Activated naive CD4-positive, alpha-beta T cell treated with anti-CD3 and anti-CD28 coated beads, Interleukin-2, amount 10 ng/mL, durations not matched to agents 7 days and 5 days (primary cell): ENCODE results near the gene UGGT2.
"Not testable (repeated sequence)": the region's sequence is repeated elsewhere in the genome, so short reads cannot be mapped to it uniquely, and the experiment has no call there.

ENCODE experiments used
- CTCF ChIA-PET: fragments of 350-600 bp; sonication (Branson Sonifier 250); formaldehyde crosslinking; loops from one replicate; lab custom pipeline; 2021; ENCODE audit warnings: antibody characterized with exemption; lab: Charles Lee
- DNase-seq: peaks from one replicate; pipeline ENCODE4 v3.0.0-alpha.2; 2020
- H3K27ac Mint-ChIP-seq: one replicate; pipeline ENCODE4 v1.8.0; 2021; ENCODE audit warnings: mild to moderate bottlenecking, moderate library complexity, mixed read lengths
- H3K27me3 Mint-ChIP-seq: one replicate; pipeline ENCODE4 v1.8.0; 2021; ENCODE audit warnings: mild to moderate bottlenecking, mixed read lengths
- H3K36me3 Mint-ChIP-seq: one replicate; pipeline ENCODE4 v1.8.0; 2021; ENCODE audit warnings: mixed read lengths
- H3K4me1 Mint-ChIP-seq: one replicate; pipeline ENCODE4 v1.8.0; 2021; ENCODE audit warnings: mixed read lengths
- H3K4me3 Mint-ChIP-seq: one replicate; pipeline ENCODE4 v1.8.0; 2021; ENCODE audit warnings: mild to moderate bottlenecking, moderate library complexity, mixed read lengths
- H3K9me3 Mint-ChIP-seq: one replicate; pipeline ENCODE4 v1.8.0; 2021; ENCODE audit warnings: mixed read lengths

UGGT2 gene

GRCh38 chr13:95957331-95957730, 95.9 kb downstream of the UGGT2 start:
- Mint-ChIP-seq H3K9me3 (peaks cover 18% of the 10 kb centered on the region), H3K4me3 (no peak overlapping the region), H3K27ac (no peak overlapping the region), H3K27me3 (no peaks in the 10 kb centered on the region), H3K4me1 (no peaks in the 10 kb centered on the region), H3K36me3 (no peaks in the 10 kb centered on the region)
- DNase-seq = no peak
- CTCF ChIA-PET = no interaction called here

- CTCF ChIA-PET = no interaction called here
- Mint-ChIP-seq H3K27ac (no peak overlapping the region), H3K9me3 (peaks cover 18% of the 10 kb centered on the region), H3K27me3 (no peaks in the 10 kb centered on the region), H3K4me1 (no peaks in the 10 kb centered on the region), H3K4me3 (no peak overlapping the region), H3K36me3 (no peaks in the 10 kb centered on the region)
- DNase-seq = no peak
Measured at GRCh38 chr13:95956589-95957148, 96.5 kb downstream of the UGGT2 start.

- Mint-ChIP-seq H3K27me3 (no peaks in the 10 kb centered on the region), H3K36me3 (no peaks in the 10 kb centered on the region), H3K9me3 (peaks cover 18% of the 10 kb centered on the region), H3K27ac (no peak overlapping the region), H3K4me3 (no peak overlapping the region), H3K4me1 (no peaks in the 10 kb centered on the region)
- DNase-seq = no peak
- CTCF ChIA-PET = no interaction called here
Measured at GRCh38 chr13:95955719-95956118, 97.5 kb downstream of the UGGT2 start.

- Mint-ChIP-seq H3K27ac (no peak overlapping the region), H3K9me3 (peaks cover 16% of the 10 kb centered on the region), H3K4me3 (no peak overlapping the region), H3K36me3 (no peaks in the 10 kb centered on the region), H3K4me1 (no peaks in the 10 kb centered on the region), H3K27me3 (no peaks in the 10 kb centered on the region)
- CTCF ChIA-PET = no interaction called here
- no peak for DNase-seq
Measured at GRCh38 chr13:95955255-95955654, 97.9 kb downstream of the UGGT2 start.

GRCh38 chr13:95954266-95954665, 98.9 kb downstream of the UGGT2 start:
- DNase-seq = no peak
- no peaks in the 10 kb centered on the region for H3K4me1 Mint-ChIP-seq
- CTCF ChIA-PET = no interaction called here
- no peak overlapping the region for H3K4me3 Mint-ChIP-seq
- H3K27me3 Mint-ChIP-seq = no peaks in the 10 kb centered on the region
- H3K9me3 Mint-ChIP-seq = peaks cover 12% of the 10 kb centered on the region
- no peak overlapping the region for H3K27ac Mint-ChIP-seq
- H3K36me3 Mint-ChIP-seq = no peaks in the 10 kb centered on the region

- Mint-ChIP-seq H3K36me3 (no peaks in the 10 kb centered on the region), H3K9me3 (peaks cover 4% of the 10 kb centered on the region), H3K27me3 (no peaks in the 10 kb centered on the region), H3K27ac (no peak overlapping the region), H3K4me1 (no peaks in the 10 kb centered on the region), H3K4me3 (no peak overlapping the region)
- no peak for DNase-seq
- CTCF ChIA-PET = no interaction called here
Measured at GRCh38 chr13:95950103-95950502, 103.1 kb downstream of the UGGT2 start.

GRCh38 chr13:95948656-95949055, 104.5 kb downstream of the UGGT2 start:
- H3K36me3 Mint-ChIP-seq = no peaks in the 10 kb centered on the region
- DNase-seq = no peak
- CTCF ChIA-PET = no interaction called here

GRCh38 chr13:95937714-95938320, 115.4 kb downstream of the UGGT2 start:
- H3K27ac Mint-ChIP-seq = no peak overlapping the region
- no peaks in the 10 kb centered on the region for H3K4me1 Mint-ChIP-seq
- CTCF ChIA-PET = no interaction called here
- no peak for DNase-seq
- no peaks in the 10 kb centered on the region for H3K27me3 Mint-ChIP-seq
- H3K36me3 Mint-ChIP-seq = no peaks in the 10 kb centered on the region
- H3K4me3 Mint-ChIP-seq = no peak overlapping the region
- H3K9me3 Mint-ChIP-seq = peaks cover 2% of the 10 kb centered on the region

More at GRCh38 chr13:95948656-95949055, 104.5 kb downstream of the UGGT2 start:
- Mint-ChIP-seq H3K4me1 (no peaks in the 10 kb centered on the region), H3K27me3 (no peaks in the 10 kb centered on the region), H3K4me3 (no peak overlapping the region), H3K27ac (no peak overlapping the region), H3K9me3 (peaks cover 4% of the 10 kb centered on the region)

- Mint-ChIP-seq H3K27me3 (no peaks in the 10 kb centered on the region), H3K27ac (no peak overlapping the region)
- CTCF ChIA-PET = no interaction called here
Measured at GRCh38 chr13:95931300-95932025, 121.7 kb downstream of the UGGT2 start.

GRCh38 chr13:95929430-95929829, 123.8 kb downstream of the UGGT2 start:
- Mint-ChIP-seq H3K9me3 (peaks cover 24% of the 10 kb centered on the region), H3K27me3 (no peaks in the 10 kb centered on the region), H3K27ac (no peak overlapping the region), H3K36me3 (no peaks in the 10 kb centered on the region), H3K4me1 (no peaks in the 10 kb centered on the region), H3K4me3 (no peak overlapping the region)
- no peak for DNase-seq
- CTCF ChIA-PET = no interaction called here

More at GRCh38 chr13:95931300-95932025, 121.7 kb downstream of the UGGT2 start:
- H3K4me1 Mint-ChIP-seq = no peaks in the 10 kb centered on the region
- DNase-seq = no peak
- no peak overlapping the region for H3K4me3 Mint-ChIP-seq
- H3K36me3 Mint-ChIP-seq = no peaks in the 10 kb centered on the region
- peaks cover 23% of the 10 kb centered on the region for H3K9me3 Mint-ChIP-seq

GRCh38 chr13:95928367-95928906, 124.8 kb downstream of the UGGT2 start:
- H3K27ac Mint-ChIP-seq, DNase-seq, H3K36me3 Mint-ChIP-seq, CTCF ChIA-PET, H3K4me3 Mint-ChIP-seq, H3K27me3 Mint-ChIP-seq, H3K4me1 Mint-ChIP-seq: not testable (repeated sequence)
- peaks cover 24% of the 10 kb centered on the region for H3K9me3 Mint-ChIP-seq

- Mint-ChIP-seq H3K36me3 (no peaks in the 10 kb centered on the region), H3K4me1 (no peaks in the 10 kb centered on the region), H3K27ac (no peak overlapping the region), H3K27me3 (no peaks in the 10 kb centered on the region), H3K9me3 (peaks cover 22% of the 10 kb centered on the region), H3K4me3 (no peak overlapping the region)
- CTCF ChIA-PET = no interaction called here
- no peak for DNase-seq
Measured at GRCh38 chr13:95926231-95926630, 127.0 kb downstream of the UGGT2 start.

- CTCF ChIA-PET = no interaction called here
- Mint-ChIP-seq H3K4me3 (no peak overlapping the region), H3K27me3 (no peaks in the 10 kb centered on the region), H3K4me1 (no peaks in the 10 kb centered on the region), H3K36me3 (no peaks in the 10 kb centered on the region), H3K27ac (no peak overlapping the region), H3K9me3 (peaks cover 9% of the 10 kb centered on the region)
- DNase-seq = no peak
Measured at GRCh38 chr13:95924389-95924994, 128.7 kb downstream of the UGGT2 start.

GRCh38 chr13:95921485-95921884, 131.7 kb downstream of the UGGT2 start:
- Mint-ChIP-seq H3K36me3 (no peaks in the 10 kb centered on the region), H3K9me3 (peaks cover 8% of the 10 kb centered on the region), H3K4me3 (no peak overlapping the region), H3K27ac (no peak overlapping the region), H3K27me3 (no peaks in the 10 kb centered on the region), H3K4me1 (no peaks in the 10 kb centered on the region)
- no peak for DNase-seq
- CTCF ChIA-PET = no interaction called here
